GM21526 (cell line): ENCODE measurements around the gene GSTA3.
"Not testable (repeated sequence)": the region's sequence is repeated elsewhere in the genome, so short reads cannot be mapped to it uniquely, and the experiment has no call there.

Experiments used
- ATAC-seq: cut with Tn5 transposase; IDR thresholded peaks from one replicate; pipeline ENCODE4 v1.9.1; 2021; ENCODE audit warnings: moderate library complexity; ENCODE audit not compliant: unreplicated experiment, low FRiP score

The GSTA3 gene

GRCh38 chr6:52870335-52871091, 39.0 kb downstream of the GSTA3 start:
- not testable (repeated sequence) for ATAC-seq

- not testable (repeated sequence) for ATAC-seq
Measured at GRCh38 chr6:52868899-52869298, 40.6 kb downstream of the GSTA3 start.

- ATAC-seq = no peak
Measured at GRCh38 chr6:52868240-52868639, 41.3 kb downstream of the GSTA3 start.

- ATAC-seq = not testable (repeated sequence)
Measured at GRCh38 chr6:52861151-52861550, 48.3 kb downstream of the GSTA3 start.

GRCh38 chr6:52858416-52858815, 51.1 kb downstream of the GSTA3 start:
- ATAC-seq = no peak

GRCh38 chr6:52856137-52856536, 53.4 kb downstream of the GSTA3 start:
- not testable (repeated sequence) for ATAC-seq

GRCh38 chr6:52849137-52849536, 60.4 kb downstream of the GSTA3 start:
- no peak for ATAC-seq
